GM21423 (cell line): ENCODE measurements around the gene UXS1.

Experiments
- ATAC-seq: cut with Tn5 transposase; IDR thresholded peaks from one replicate; pipeline ENCODE4 v1.9.1; 2021; ENCODE audit warnings: mild to moderate bottlenecking, moderate library complexity; ENCODE audit not compliant: unreplicated experiment

Gene UXS1

GRCh38 chr2:106054880-106055655 is 139.0 kb downstream of the UXS1 start:
- ATAC-seq, result no peak

GRCh38 chr2:106054321-106054720 is 139.8 kb downstream of the UXS1 start:
- no peak for ATAC-seq

- no peak for ATAC-seq
These were observed 140.5 kb downstream of the UXS1 start for GRCh38 chr2:106053581-106053980.

GRCh38 chr2:106053116-106053515 is 141.0 kb downstream of the UXS1 start:
- no peak for ATAC-seq

GRCh38 chr2:106044859-106045258 is 149.2 kb downstream of the UXS1 start:
- no peak for ATAC-seq

GRCh38 chr2:106044021-106044420 is 150.1 kb downstream of the UXS1 start:
- ATAC-seq, result no peak
